COR-L47 (cell line): Measurements from ENCODE around the gene EFNA5.
"Not testable (repeated sequence)": the region's sequence is repeated elsewhere in the genome, so short reads cannot be mapped to it uniquely, and the experiment has no call there.

ENCODE experiments used
- DNase-seq: peaks from one replicate; lab custom pipeline; 2025; lab: John Stamatoyannopoulos, UW

EFNA5 gene

DNA sequence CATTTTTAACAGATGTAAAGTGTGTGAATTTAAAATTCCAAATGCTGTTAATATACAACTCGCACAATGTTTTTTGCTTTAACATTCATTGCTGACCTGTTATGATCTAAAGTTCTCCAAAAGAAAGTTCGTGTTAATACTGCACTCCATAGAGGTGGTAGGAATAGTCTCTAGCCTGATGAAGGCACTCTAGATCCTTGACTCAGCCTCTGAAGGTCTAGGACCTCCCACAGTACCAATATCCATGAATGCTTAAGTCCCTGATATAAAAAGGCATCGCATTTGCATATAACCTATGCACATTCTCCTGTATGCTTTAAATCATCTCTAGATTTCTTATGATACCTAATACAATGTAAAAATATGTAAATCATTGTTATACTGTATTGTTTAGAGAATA is 213.6 kb downstream of the EFNA5 start:
- DNase-seq, result no peak

DNA sequence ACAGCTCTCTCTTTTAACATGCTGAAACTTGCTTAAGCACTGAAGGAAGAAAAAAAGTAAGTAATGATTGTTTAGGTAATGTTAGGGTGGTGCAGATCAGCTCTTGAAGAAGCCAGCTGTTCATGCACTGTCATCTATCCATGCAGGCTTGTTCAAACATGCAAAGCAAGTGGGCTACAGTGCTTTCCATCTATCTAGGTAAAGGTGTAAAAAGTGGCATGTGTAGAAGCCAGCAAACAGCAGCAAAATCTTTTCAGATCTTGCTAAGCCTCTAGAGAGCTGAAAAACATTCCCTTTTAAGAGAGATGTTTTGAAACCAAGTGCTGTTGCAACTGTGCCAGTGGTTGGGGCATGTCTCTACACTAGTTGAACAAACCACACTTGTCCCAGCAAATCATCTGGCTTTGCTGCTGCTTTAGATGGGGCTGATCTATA is 214.4 kb downstream of the EFNA5 start:
- DNase-seq, result no peak

DNA sequence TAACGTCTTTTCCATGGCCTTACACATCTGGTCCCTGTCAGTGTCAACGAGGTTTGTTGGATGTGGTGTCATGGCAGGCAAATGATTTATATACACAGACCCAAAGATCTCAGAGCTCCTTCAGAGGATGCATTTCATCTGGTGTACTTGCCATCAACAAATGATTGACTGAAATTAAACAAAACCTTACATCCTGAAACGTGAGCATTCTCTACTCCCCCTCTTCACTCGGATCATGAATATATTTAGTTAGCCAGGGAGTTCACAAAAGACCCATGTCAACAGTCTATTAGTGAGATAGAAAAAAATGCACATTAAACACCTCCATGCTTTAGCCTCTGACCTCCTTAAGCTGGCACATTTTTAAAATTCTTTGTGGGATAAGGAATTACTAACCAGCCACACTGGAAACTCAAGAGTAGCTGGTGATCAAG is 215.6 kb downstream of the EFNA5 start:
- no peak for DNase-seq

GRCh38 chr5:107451827-107452226 is 218.9 kb downstream of the EFNA5 start:
- DNase-seq, result not testable (repeated sequence)

DNA sequence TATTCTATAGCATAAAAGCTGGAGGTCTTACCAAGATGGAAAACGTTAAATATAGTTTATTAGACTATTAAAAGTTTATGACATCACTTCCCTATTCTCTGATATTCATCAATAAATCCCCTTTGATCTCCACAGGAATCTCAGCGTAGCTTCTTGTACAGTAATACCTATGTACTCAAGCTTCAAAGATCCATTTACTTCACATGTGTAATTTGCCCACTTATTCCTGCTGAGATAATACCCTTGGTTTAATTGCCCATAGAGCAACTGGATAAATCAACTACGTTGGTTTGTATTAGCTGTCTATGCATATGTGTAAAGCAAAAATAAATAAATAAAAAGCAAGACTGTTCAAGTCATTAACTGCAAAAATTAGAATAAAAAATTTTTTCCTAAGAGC is 219.7 kb downstream of the EFNA5 start:
- peak; percentile 64 for DNase-seq

- DNase-seq, result no peak
Observed at GRCh38 chr5:107450531-107450930, 220.2 kb downstream of the EFNA5 start.

- DNase-seq, result no peak
Observed at GRCh38 chr5:107449369-107449768, 221.4 kb downstream of the EFNA5 start.

DNA sequence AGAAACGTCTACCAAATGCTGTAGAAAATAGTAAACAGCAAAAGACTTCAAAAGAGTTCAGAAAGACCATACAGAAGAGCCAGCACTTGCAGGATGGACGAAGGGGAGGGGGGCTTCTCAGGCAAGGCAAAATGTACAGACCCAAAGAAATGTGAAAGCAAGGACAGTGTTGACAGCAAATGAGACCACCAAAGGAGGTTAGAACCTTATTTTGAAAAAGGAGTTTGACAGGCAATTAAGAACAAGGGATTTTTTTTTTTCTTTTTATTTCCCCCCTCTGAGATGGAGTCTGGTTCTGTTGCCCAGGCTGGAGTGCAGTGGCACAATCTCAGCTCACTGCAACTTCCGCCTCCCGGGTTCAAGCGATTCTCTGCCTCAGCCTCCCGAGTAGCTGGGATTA is 223.2 kb downstream of the EFNA5 start:
- DNase-seq, result no peak

DNA sequence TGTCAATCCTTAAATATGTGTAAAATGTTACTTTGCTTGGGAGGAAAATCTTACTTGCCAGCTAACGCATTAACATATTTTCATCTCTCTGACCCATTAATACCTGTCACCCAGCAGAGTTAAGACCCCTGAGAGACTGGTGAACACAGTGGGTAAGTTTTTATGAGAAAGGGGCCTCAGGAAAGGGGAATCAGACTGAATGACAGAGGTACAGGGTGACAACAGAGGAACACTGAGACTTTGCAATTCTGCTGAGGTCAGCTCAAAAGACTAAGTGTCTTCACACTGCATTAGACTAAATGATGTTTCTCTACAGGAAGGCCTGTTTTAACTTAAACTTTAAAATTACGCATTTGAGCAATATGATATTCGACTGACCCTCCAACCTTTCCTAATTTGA is 223.8 kb downstream of the EFNA5 start:
- DNase-seq, result no peak

GRCh38 chr5:107444300-107444699 is 226.4 kb downstream of the EFNA5 start:
- no peak for DNase-seq

DNA sequence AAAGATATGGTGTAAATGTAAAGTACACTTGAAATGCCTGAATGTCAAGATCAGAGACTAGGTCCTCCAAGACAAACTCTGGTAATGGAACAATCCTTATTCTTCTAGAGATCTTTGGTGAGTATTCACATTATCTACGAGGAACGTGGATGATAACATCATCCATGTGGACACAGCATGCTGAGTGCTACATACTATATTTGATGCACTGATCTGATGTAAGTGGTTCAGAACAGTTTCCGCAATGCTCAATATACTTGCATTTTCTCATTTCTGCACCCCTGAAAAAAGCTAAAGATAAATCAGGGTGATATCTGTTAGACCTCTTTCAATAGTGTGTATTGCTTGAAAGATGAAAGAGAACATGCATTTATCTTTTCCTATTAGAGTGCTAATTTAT is 226.8 kb downstream of the EFNA5 start:
- DNase-seq, result no peak

DNA sequence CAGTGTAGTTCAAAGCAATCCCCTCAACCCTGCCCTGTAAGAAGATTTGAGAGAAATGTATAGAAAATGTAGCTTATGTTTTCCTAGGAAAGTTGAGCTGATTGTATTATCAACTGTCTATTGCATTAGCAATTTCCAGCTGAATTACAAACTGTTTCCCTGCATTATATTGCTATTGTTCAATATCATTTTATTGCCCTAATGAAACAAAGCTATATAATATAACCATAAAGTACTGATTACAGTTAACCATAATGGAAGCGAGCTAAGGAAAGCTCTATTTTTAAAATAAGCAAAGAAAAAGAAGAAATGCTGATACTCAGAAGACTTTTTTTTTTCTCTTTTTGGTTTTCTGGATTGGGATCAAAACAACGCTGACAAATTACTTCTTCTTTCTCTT is 228.3 kb downstream of the EFNA5 start:
- no peak for DNase-seq

- no peak for DNase-seq
Observed at GRCh38 chr5:107439832-107440231, 230.9 kb downstream of the EFNA5 start.

GRCh38 chr5:107437986-107438510 is 232.7 kb downstream of the EFNA5 start:
- DNase-seq, result peak; percentile 55

DNA sequence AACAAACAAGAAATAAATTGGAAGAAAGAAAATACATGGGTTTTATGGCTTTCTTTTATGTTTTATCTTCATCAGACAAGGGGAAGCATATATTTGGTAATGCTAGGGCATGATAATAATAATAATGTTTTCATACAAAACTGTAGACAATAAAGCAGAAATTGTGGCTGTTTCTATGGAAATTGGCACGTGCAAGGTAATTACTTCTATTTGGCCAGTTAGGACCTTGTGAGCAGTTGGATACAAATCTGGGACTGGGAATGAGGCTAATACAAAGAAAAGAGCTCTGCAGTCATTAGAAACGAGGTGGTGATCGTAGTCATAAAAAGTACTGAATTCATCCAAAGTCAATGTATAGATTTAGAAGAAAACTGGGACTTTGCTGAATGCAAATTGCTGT is 233.6 kb downstream of the EFNA5 start:
- DNase-seq, result no peak

- DNase-seq, result no peak
Observed at GRCh38 chr5:107436201-107436600, 234.5 kb downstream of the EFNA5 start.

DNA sequence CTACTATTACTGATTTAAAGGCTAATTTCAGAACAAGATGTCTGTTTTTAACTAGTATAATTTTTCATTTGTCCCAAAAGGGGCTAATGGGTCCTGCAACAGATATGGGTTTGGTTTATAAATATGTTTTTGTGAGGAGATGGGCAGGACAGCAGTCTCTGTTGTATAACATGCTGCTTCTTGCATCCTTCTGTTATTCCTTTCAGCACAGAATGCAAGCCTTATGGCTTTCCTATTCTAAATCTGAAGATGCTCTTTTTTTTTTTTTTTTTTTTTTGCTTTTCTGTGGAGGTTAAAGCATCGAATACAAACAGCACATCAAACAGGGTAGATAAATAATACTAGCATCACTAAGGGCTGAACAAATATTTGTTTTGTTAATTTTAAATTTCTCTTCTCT is 235.7 kb downstream of the EFNA5 start:
- DNase-seq, result no peak

DNA sequence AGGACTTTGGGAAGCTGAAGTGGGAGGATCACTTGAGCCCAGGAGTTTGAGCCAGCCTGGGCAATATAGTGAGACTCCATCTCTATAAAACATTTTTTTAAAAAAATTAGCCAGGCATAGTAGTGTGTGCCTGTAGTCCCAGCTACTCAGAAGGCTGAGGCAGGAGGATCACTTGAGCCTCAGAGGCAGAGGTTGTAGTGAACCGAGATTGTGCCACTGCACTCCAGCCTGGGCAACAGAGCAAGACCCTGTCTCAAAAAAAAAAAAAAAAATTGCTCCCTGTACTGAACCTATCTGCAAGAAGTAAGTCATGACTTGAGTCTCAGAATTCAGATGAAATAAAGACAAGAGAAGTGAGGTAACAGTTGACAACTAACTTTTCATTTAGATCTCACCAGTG is 237.1 kb downstream of the EFNA5 start:
- DNase-seq, result not testable (repeated sequence)

- no peak for DNase-seq
Observed at GRCh38 chr5:107431998-107432397, 238.7 kb downstream of the EFNA5 start.

DNA sequence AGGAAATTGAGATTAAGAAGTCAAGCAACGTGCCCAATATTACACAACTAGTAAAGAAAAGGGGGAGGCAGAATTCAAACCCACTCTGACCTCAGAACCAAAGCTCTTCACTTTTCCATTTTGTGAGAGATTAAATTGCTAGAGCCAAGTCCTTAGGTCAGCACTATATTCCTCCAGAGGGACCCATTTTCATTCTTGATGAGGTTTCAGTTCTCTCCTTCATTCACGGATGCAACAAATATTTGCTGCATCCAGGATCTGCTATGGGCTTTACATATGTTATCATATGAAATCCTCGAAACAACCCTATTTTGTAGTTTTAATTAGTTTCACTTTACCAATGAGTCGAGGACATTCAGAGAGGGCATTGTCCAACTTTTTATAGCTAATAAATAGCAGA is 239.2 kb downstream of the EFNA5 start:
- no peak for DNase-seq

DNA sequence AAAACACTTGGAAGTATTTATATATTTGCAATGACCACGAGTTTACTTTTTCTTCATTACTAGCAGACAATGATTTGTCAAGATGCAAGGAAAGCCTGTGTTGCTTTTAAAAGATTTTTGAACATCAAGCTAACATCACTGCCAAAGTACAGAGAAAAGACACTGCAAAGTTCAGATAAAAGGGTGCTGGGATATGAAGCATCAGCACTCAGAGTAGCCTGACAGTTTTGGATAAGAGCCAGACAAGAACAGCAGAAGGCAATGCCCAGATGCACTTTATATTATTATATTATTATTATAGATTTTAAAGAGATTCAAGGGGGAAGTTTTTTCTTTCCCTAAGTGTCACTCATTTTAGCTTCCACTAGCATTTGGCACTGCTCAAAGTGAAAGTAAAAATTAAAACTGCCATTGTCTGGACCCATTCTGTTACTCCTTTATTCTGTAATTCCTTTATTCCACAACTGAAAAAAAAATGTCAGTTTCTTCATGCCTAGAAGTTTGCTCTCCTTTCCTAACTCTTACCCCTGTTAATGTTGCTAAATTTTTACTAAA is 240.6 kb downstream of the EFNA5 start:
- no peak for DNase-seq

DNA sequence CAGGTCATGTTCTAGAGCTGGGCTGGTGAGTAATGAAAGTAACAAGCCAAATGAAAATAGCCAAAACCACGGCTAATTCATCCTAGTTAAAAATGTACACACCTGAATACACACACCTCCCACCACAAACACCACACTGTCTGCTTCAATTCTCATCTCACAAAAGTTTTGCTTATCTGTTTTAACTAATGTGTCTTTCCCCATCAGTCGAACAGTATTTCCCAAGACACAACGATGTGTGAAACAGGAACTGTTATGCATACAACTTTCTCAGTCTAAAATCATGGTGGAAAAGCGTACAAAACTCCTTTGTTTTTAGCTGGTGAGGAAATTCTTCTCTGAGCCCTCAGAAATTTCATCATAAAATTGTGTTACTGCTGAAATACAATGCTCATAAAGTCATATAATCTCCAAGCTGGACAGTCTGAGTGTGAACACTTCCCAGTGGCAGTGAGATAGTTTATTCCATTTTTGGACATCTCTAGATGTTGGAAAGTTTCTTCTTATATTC is 242.4 kb downstream of the EFNA5 start:
- DNase-seq, result no peak

- DNase-seq, result no peak
Observed at GRCh38 chr5:107426872-107427271, 243.9 kb downstream of the EFNA5 start.

DNA sequence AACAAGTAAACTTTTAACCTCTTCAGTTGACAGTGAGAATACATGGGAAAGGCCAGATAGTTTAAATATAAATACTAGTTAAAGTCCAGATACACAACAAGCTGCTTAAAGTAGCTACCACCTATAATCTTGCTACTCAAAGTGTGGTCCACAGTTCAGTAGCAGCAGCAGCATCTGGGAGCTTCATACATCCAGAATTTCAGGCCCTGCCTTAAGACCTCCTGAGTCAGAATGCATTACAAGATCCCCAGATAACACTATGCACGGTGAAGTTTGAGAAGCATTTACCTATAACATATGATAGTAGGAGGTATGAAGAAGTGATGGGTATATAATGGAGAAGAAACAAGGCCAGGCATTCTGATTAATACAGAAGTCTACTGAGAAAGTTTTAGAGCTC is 244.5 kb downstream of the EFNA5 start:
- DNase-seq, result no peak
